Esophagus squamous epithelium (tissue), 5 donors: ENCODE measurements around the gene UMODL1. TPM values are rescaled to one million over a fixed set of nuclear protein-coding genes. Genes with fewer than 3 reads are reported as not detected.

Experiments
- DNase-seq: peaks from one replicate; lab custom pipeline; 2025; lab: John Stamatoyannopoulos, UW
- H3K27ac ChIP-seq, 4 donors: fragments of 200-600 bp; sonication (generic); one replicate each; pipeline ENCODE4 v1.5.1; 2016 to 2019; ENCODE audit warnings: mild to moderate bottlenecking in 1 of 4
- H3K27me3 ChIP-seq, 4 donors: fragments of 200-600 bp; sonication (generic); 1 replicate in 3 of 4; 2 replicates in 1 of 4; pipeline versions ENCODE4 v1.5.1 to v1.6.0; 2017 to 2021; ENCODE audit warnings: antibody characterized with exemption in 1 of 4
- H3K36me3 ChIP-seq, 3 donors: fragments of 200-600 bp; sonication (generic); one replicate each; pipeline ENCODE4 v1.5.1; 2016 to 2019
- H3K4me1 ChIP-seq, 3 donors: fragments of 200-600 bp; sonication (generic); one replicate each; pipeline ENCODE4 v1.5.1; 2017 to 2019
- H3K4me3 ChIP-seq, 4 donors: fragments of 200-600 bp; sonication (generic); 1 replicate in 3 of 4; 2 replicates in 1 of 4; pipeline ENCODE4 v1.5.1; 2016 to 2019; ENCODE audit warnings: mild to moderate bottlenecking in 2 of 4, moderate library complexity in 1 of 4
- H3K9me3 ChIP-seq, 3 donors: fragments of 200-600 bp; sonication (generic); one replicate each; pipeline ENCODE4 v1.5.1; 2016 to 2019
- POLR2A ChIP-seq, 4 donors: fragments of 450-650 bp; IDR thresholded peaks; one replicate each; pipeline ENCODE4 v1.6.1; 2017; ENCODE audit warnings: antibody characterized with exemption in 4 of 4, mild to moderate bottlenecking in 4 of 4, moderate library complexity in 3 of 4
- WGBS, 2 donors: methylation state at CpG; one replicate each; pipeline ENCODE4 v1.1.5; 2018; 5-methylcytosine and 5-hydroxymethylcytosine counted together
- intact Hi-C: fragments of 100-400 bp; cut with DNase I; formaldehyde crosslinking; loops from one replicate; pipeline ENCODE4 v1.15.0; 2022
- total RNA-seq, 4 donors: library from RNA; depleted of rRNA; stranded (reverse); fragments of >200 nt; gene quantifications; one replicate each; pipeline ENCODE4 v1.1.0, GENCODE V29; 2016
- TF ChIP-seq, protein P1 (sequence below), 6 experiments: fragments of 450-650 bp in 4 of 6; fragments of 200-600 bp in 2 of 6; sonication (generic) in 2 of 6; IDR thresholded peaks; one replicate each; pipeline ENCODE4 v1.5.1; 2016 to 2019; ENCODE audit warnings: antibody characterized with exemption in 6 of 6, mild to moderate bottlenecking in 4 of 6, moderate library complexity in 4 of 6
- donor health status: DM: yes; HTN: yes; CAD: no.

UMODL1 gene
- total RNA-seq, 4 donors from 2014 or later, result not detected

DNA sequence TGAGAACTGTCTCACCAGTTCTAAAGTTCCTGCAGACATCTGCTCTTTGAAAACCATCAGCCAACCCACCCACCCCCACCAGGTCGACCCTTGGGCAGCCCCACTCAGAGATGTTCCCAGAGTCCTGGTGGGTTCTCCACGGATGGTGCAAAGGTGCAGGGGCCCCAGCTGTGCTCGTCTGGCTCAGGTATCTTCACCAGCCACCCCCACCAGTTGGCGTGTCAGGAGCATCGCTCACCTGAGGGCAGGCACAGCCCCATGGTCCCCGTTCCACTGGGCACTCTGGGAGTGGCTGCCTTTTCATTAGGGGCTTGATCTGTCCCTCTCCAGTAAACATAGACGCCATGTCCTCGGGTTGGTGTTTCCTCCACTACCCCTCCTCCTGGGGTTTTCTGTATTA lies 70.5 kb downstream of the UMODL1 start:
- 71 to 80% methylated on average over 6 to 7 of the region's 8 CpGs for WGBS, 2 donors
- Histone ChIP-seq H3K27ac (no peak overlapping the region), H3K27me3 (peaks cover 0 to 39% (median 0%) of the 10 kb centered on the region in 4 donors), H3K36me3 (no peaks in the 10 kb centered on the region), H3K4me3 (no peak overlapping the region), H3K9me3 (no peaks in the 10 kb centered on the region), H3K4me1 (peaks cover 0 to 7% (median 3%) of the 10 kb centered on the region in 3 donors)
- intact Hi-C loops, result no loop called here
- TF ChIP-seq, protein P1, sequence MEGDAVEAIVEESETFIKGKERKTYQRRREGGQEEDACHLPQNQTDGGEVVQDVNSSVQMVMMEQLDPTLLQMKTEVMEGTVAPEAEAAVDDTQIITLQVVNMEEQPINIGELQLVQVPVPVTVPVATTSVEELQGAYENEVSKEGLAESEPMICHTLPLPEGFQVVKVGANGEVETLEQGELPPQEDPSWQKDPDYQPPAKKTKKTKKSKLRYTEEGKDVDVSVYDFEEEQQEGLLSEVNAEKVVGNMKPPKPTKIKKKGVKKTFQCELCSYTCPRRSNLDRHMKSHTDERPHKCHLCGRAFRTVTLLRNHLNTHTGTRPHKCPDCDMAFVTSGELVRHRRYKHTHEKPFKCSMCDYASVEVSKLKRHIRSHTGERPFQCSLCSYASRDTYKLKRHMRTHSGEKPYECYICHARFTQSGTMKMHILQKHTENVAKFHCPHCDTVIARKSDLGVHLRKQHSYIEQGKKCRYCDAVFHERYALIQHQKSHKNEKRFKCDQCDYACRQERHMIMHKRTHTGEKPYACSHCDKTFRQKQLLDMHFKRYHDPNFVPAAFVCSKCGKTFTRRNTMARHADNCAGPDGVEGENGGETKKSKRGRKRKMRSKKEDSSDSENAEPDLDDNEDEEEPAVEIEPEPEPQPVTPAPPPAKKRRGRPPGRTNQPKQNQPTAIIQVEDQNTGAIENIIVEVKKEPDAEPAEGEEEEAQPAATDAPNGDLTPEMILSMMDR (IDR thresholded peaks at IDR 0.05), result no peak
- TF ChIP-seq POLR2A (IDR thresholded peaks at IDR 0.05), result no peak
- no peak for DNase-seq

DNA sequence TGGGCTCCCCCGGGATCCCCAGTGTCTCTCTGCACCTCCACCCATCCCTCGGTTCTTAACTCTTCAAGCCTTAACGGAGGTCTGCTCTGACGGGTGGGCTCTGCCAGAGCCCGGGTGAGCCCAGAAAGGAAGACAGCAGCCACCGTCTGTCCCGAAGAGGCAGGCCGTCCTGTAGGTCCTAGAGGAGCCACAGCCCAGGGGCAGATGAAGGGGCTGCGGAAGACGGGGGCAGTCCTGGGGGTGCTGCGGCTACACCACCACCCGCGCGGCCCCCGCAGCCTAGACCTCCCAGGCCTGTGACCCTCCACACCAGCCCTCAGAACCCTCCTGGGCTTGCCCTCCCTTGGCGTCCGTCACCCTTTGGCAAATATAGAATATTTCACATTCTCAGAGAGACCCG lies 71.0 kb downstream of the UMODL1 start:
- intact Hi-C loops, result no loop called here
- Histone ChIP-seq H3K27me3 (peaks cover 0 to 39% (median 0%) of the 10 kb centered on the region in 4 donors), H3K4me1 (peaks cover 0 to 7% (median 3%) of the 10 kb centered on the region in 3 donors), H3K4me3 (no peak overlapping the region), H3K27ac (no peak overlapping the region), H3K9me3 (no peaks in the 10 kb centered on the region), H3K36me3 (no peaks in the 10 kb centered on the region)
- TF ChIP-seq, protein P1 (IDR thresholded peaks at IDR 0.05), result no peak
- no peak for TF ChIP-seq POLR2A (IDR thresholded peaks at IDR 0.05)
- DNase-seq, result no peak
- WGBS, 2 donors, result 48 to 83% methylated on average over 2 to 4 of the region's 18 CpGs

GRCh38 chr21:42142627-42143026 lies 71.5 kb downstream of the UMODL1 start:
- intact Hi-C loops, result no loop called here
- TF ChIP-seq, protein P1 (IDR thresholded peaks at IDR 0.05), result no peak
- no peak for TF ChIP-seq POLR2A (IDR thresholded peaks at IDR 0.05)
- 58 to 69% methylated on average over 5 to 7 of the region's 7 CpGs for WGBS, 2 donors

DNA sequence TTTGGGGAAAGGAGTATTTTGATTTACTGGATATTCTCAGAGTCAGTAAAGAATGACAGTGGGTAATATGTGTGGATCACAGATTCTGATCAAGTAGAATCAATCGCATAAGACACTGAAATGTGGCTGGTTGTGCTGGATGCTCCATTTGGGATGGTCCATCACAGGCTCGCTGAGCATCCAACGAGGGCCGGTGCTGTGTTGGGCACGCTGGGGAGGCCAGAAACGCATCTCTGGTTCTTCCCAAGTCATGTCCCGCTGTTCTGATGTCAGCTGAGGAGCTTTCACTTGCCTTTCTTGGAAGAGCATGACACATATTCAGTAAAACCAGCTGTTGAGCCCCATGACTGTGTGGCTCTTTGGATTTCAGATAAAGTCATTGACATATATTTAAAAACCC lies 72.0 kb downstream of the UMODL1 start:
- Histone ChIP-seq H3K9me3 (no peaks in the 10 kb centered on the region), H3K27me3 (peaks cover 0 to 41% (median 0%) of the 10 kb centered on the region in 4 donors), H3K4me3 (no peak overlapping the region), H3K4me1 (peaks cover 0 to 7% (median 3%) of the 10 kb centered on the region in 3 donors), H3K27ac (no peak overlapping the region), H3K36me3 (no peaks in the 10 kb centered on the region)
- WGBS, 2 donors, result 77 to 86% methylated on average over 3 to 7 of the region's 7 CpGs
- no peak for DNase-seq
- TF ChIP-seq POLR2A (IDR thresholded peaks at IDR 0.05), result no peak
- TF ChIP-seq, protein P1 (IDR thresholded peaks at IDR 0.05), result no peak
- intact Hi-C loops, result no loop called here

More at GRCh38 chr21:42142627-42143026, 71.5 kb downstream of the UMODL1 start:
- H3K9me3 ChIP-seq, result no peaks in the 10 kb centered on the region
- H3K36me3 ChIP-seq, result no peaks in the 10 kb centered on the region
- H3K4me1 ChIP-seq, result peaks cover 0 to 7% (median 3%) of the 10 kb centered on the region in 3 donors
- no peak overlapping the region for H3K4me3 ChIP-seq
- no peak overlapping the region for H3K27ac ChIP-seq
- H3K27me3 ChIP-seq, result peaks cover 0 to 41% (median 0%) of the 10 kb centered on the region in 4 donors
- no peak for DNase-seq

GRCh38 chr21:42144221-42144620 lies 73.1 kb downstream of the UMODL1 start:
- no peak overlapping the region for H3K4me3 ChIP-seq
- H3K4me1 ChIP-seq, result peaks cover 0 to 7% (median 3%) of the 10 kb centered on the region in 3 donors
- no peak for DNase-seq
- no peaks in the 10 kb centered on the region for H3K36me3 ChIP-seq
- intact Hi-C loops, result no loop called here
- H3K27ac ChIP-seq, result no peak overlapping the region
- WGBS, 2 donors, result 90 to 91% methylated on average over 3 of the region's 3 CpGs
- TF ChIP-seq POLR2A (IDR thresholded peaks at IDR 0.05), result no peak
- TF ChIP-seq, protein P1 (IDR thresholded peaks at IDR 0.05), result no peak
- no peaks in the 10 kb centered on the region for H3K9me3 ChIP-seq
- peaks cover 0 to 41% (median 0%) of the 10 kb centered on the region in 4 donors for H3K27me3 ChIP-seq
